SK-N-SH (cell line): Measurements from ENCODE around the gene CPM. TPM values are rescaled to one million over a fixed set of nuclear protein-coding genes. Genes with fewer than 3 reads are reported as not detected.

Experiments used
- CTCF ChIA-PET: fragments of 300-600, 350-600 bp; formaldehyde crosslinking; extraction: SDS; loops from one replicate; lab custom pipeline; 2021; lab: Yijun Ruan, JAX
- POLR2A ChIA-PET: fragments of 350-600 bp; sonication (Branson Sonifier 250); formaldehyde crosslinking; extraction: SDS; loops from one replicate; lab custom pipeline; 2020; ENCODE audit warnings: antibody characterized with exemption, inconsistent platforms; lab: Yijun Ruan, JAX
- DNase-seq: peaks from one replicate; pipeline ENCODE4 v3.0.0; 2012
- H2AFZ ChIP-seq: fragments of 200-600 bp; sonication (generic); 2 replicates; pipeline ENCODE4 v1.8.1; 2016; ENCODE audit warnings: antibody characterized with exemption, mild to moderate bottlenecking, low read depth
- H3F3A ChIP-seq: fragments of 200-600 bp; sonication (generic); replicated peaks from 2 replicates; pipeline ENCODE3; 2016; ENCODE audit warnings: antibody characterized with exemption, mild to moderate bottlenecking; ENCODE audit not compliant: insufficient read depth
- H3K27ac ChIP-seq, 2 experiments: fragments of 200-500 bp in 1 of 2; fragments of 200-600 bp in 1 of 2; sonication (Bioruptor generic) in 1 of 2; sonication (generic), shearing (Covaris generic) in 1 of 2; 2 replicates each; pipeline versions ENCODE4 v1.5.1 to v1.6.1; 2014 to 2016; ENCODE audit warnings: low read depth in 2 of 2, inconsistent platforms in 1 of 2, low read length in 1 of 2, mild to moderate bottlenecking in 1 of 2, mixed read lengths in 1 of 2
- H3K27me3 ChIP-seq: fragments of 200-600 bp; sonication (generic), shearing (Covaris generic); 2 replicates; pipeline ENCODE4 v1.6.1; 2016; ENCODE audit warnings: mixed run types; ENCODE audit not compliant: insufficient read depth
- H3K36me3 ChIP-seq, 2 experiments: fragments of 200-500 bp in 1 of 2; fragments of 200-600 bp in 1 of 2; sonication (Bioruptor generic) in 1 of 2; sonication (generic) in 1 of 2; replicated peaks in 1 of 2; 2 replicates each; pipeline versions ENCODE3 to v1.5.1; 2014 to 2016; ENCODE audit warnings: low read length in 1 of 2, mild to moderate bottlenecking in 1 of 2; ENCODE audit not compliant: insufficient read depth in 2 of 2, control insufficient read depth in 1 of 2
- H3K4me1 ChIP-seq, 2 experiments: fragments of 200-500 bp in 1 of 2; fragments of 200-600 bp in 1 of 2; sonication (Bioruptor generic) in 1 of 2; sonication (generic), shearing (Covaris generic) in 1 of 2; 2 replicates each; pipeline versions ENCODE4 v1.5.1 to v1.6.1; 2014 to 2016; ENCODE audit warnings: low read depth in 1 of 2, low read length in 1 of 2, mixed run types in 1 of 2; ENCODE audit not compliant: insufficient read depth in 2 of 2, control insufficient read depth in 1 of 2
- H3K4me2 ChIP-seq: fragments of 200-600 bp; sonication (generic), shearing (Covaris generic); 2 replicates; pipeline ENCODE4 v1.6.1; 2017; ENCODE audit warnings: mixed run types
- H3K4me3 ChIP-seq, 2 experiments: fragments of 200-500 bp in 1 of 2; fragments of 200-600 bp in 1 of 2; sonication (Bioruptor generic) in 1 of 2; sonication (generic), shearing (Covaris generic) in 1 of 2; 2 replicates each; pipeline versions ENCODE4 v1.5.1 to v1.8.1; 2014 to 2016; ENCODE audit warnings: low read depth in 2 of 2, inconsistent platforms in 1 of 2, low read length in 1 of 2, mild to moderate bottlenecking in 1 of 2, mixed read lengths in 1 of 2, moderate library complexity in 1 of 2
- H3K79me2 ChIP-seq: fragments of 200-600 bp; sonication (generic); 2 replicates; pipeline ENCODE4 v1.8.1; 2017; ENCODE audit warnings: mild to moderate bottlenecking; ENCODE audit not compliant: insufficient read depth
- H3K9ac ChIP-seq: fragments of 200-600 bp; sonication (generic); 2 replicates; pipeline ENCODE4 v1.6.1; 2017; ENCODE audit warnings: mixed run types
- H3K9me2 ChIP-seq: fragments of 200-600 bp; sonication (generic); 2 replicates; pipeline ENCODE4 v1.6.1; 2017; ENCODE audit warnings: mixed run types
- H3K9me3 ChIP-seq: fragments of 200-600 bp; sonication (generic); 2 replicates; pipeline ENCODE4 v1.6.1; 2017; ENCODE audit warnings: mixed run types, mild to moderate bottlenecking, moderate library complexity
- H4K20me1 ChIP-seq: fragments of 200-600 bp; sonication (generic); 2 replicates; pipeline ENCODE4 v1.6.1; 2017; ENCODE audit warnings: mild to moderate bottlenecking, mixed run types; ENCODE audit not compliant: insufficient read depth
- ELF1 ChIP-seq: IDR thresholded peaks from 2 replicates; pipeline ENCODE4 v1.4.0; 2012
- EZH2phosphoT487 ChIP-seq: fragments of 200-600 bp; sonication (generic); IDR thresholded peaks from 2 replicates; pipeline ENCODE4 v1.6.1; 2017; ENCODE audit warnings: low read depth, mixed run types, mild to moderate bottlenecking, antibody characterized with exemption, moderate library complexity, borderline replicate concordance
- FOSL2 ChIP-seq: IDR thresholded peaks from 2 replicates; pipeline ENCODE4 v1.4.0; 2012; ENCODE audit warnings: low read depth, mild to moderate bottlenecking, moderate library complexity, borderline replicate concordance
- FOXM1 ChIP-seq: IDR thresholded peaks from 2 replicates; pipeline ENCODE4 v1.4.0; 2012; ENCODE audit warnings: low read depth, mild to moderate bottlenecking
- GATA2 ChIP-seq: sonication (generic); formaldehyde crosslinking; IDR thresholded peaks from 2 replicates; pipeline ENCODE4 v1.5.0; 2020; ENCODE audit warnings: mild to moderate bottlenecking, missing genetic modification reagents
- MXI1 ChIP-seq: IDR thresholded peaks from 2 replicates; pipeline ENCODE4 v1.6.1; 2012; ENCODE audit warnings: mild to moderate bottlenecking, low read depth, low read length, improper control_type of control experiment
- NRF1 ChIP-seq: IDR thresholded peaks from 2 replicates; pipeline ENCODE4 v1.6.1; 2012; ENCODE audit warnings: low read depth, mild to moderate bottlenecking, low read length
- POLR2AphosphoS5 ChIP-seq: IDR thresholded peaks from 2 replicates; pipeline ENCODE4 v1.6.1; 2012; ENCODE audit warnings: low read depth, low read length
- RAD21 ChIP-seq: IDR thresholded peaks from 2 replicates; pipeline ENCODE4 v1.6.1; 2012; ENCODE audit warnings: mild to moderate bottlenecking, low read length
- RFX5 ChIP-seq: IDR thresholded peaks from 2 replicates; pipeline ENCODE4 v1.6.1; 2012; ENCODE audit warnings: mild to moderate bottlenecking, improper control_type of control experiment, low read length
- SMC3 ChIP-seq: IDR thresholded peaks from 2 replicates; pipeline ENCODE4 v1.6.1; 2012; ENCODE audit warnings: low read depth, low read length, improper control_type of control experiment
- TCF12 ChIP-seq: IDR thresholded peaks from 2 replicates; pipeline ENCODE4 v1.4.0; 2012
- TEAD4 ChIP-seq: IDR thresholded peaks from 2 replicates; pipeline ENCODE4 v1.4.0; 2012; ENCODE audit warnings: mild to moderate bottlenecking, borderline replicate concordance; ENCODE audit not compliant: insufficient read depth
- USF2 ChIP-seq: fragments of 150-350 bp; IDR thresholded peaks from 2 replicates; pipeline ENCODE4 v1.6.1; 2017; ENCODE audit warnings: antibody characterized with exemption, low read length, low read depth, borderline replicate concordance
- WGBS: methylation state at CpG from one replicate; pipeline ENCODE4 v1.1.6; 2017; ENCODE audit warnings: low lambda C conversion rate; 5-methylcytosine and 5-hydroxymethylcytosine counted together
- polyA plus RNA-seq, 3 experiments: library from polyadenylated mRNA; depleted of rRNA; stranded (reverse); fragments of >200 nt; gene quantifications; 2 replicates each; pipeline ENCODE4 v1.2.3, GENCODE V29; 2012
- TF ChIP-seq, protein P1 (sequence below): IDR thresholded peaks from 2 replicates; pipeline ENCODE4; 2012
- TF ChIP-seq, protein P2 (sequence below): IDR thresholded peaks from 2 replicates; pipeline ENCODE4 v1.4.0; 2012; ENCODE audit warnings: low read depth, borderline replicate concordance
- TF ChIP-seq, protein P3 (sequence below): fragments of 150-350 bp; IDR thresholded peaks from 2 replicates; pipeline ENCODE4 v1.6.1; 2016; ENCODE audit warnings: mild to moderate bottlenecking, low read depth, low read length
- TF ChIP-seq, protein P4 (sequence below): IDR thresholded peaks from 2 replicates; pipeline ENCODE4 v1.4.0; 2012; ENCODE audit warnings: low read depth, borderline replicate concordance

The CPM gene
- polyA plus RNA-seq, 1 of the 3 experiments (the other 2 are of a cell fraction): 10.8 TPM

DNA sequence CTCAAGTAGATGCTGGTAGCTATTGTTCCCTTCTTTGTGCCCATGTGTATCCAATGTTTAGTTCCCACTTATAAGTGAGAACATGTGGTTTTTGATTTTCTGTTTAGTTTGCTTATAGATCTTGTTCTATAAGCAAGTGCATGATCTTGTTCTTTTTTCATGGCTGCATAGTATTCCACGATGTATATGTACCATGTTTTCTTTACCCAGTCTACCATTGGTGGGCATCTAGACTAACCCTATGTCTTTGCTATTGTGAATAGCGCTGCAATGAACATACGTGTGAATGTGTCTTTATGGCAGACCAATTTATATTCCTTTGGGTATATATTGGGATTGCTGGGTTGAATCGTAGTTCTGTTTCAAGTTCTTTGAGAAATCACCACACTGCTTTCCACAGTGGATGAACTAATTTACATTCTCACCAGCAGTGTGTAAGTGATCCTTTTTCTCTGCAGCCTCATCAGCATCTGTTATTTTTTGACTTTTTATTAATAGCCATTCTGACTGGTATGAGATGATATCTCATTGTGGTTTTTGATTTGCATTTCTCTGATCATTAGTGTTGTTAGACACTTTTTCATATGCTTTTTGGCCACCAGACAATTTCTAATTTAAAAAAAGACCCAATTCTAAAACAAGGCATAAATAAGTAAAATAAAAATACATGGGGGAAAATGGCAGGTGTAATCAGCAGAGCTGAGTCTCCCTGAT is 50.6 kb downstream of the CPM start:
- H3K79me2 ChIP-seq: no peaks in the 10 kb centered on the region
- CTCF ChIA-PET: interaction anchor here (1.1 to 1.5 kb wide), 2 partner anchors 21 to 53 kb away, joined by 3 read pairs; no protein-coding TSS in a partner anchor
- H4K20me1 ChIP-seq: no peaks in the 10 kb centered on the region
- 36% methylated on average over 4 of the region's 4 CpGs for WGBS
- no peak overlapping the region for H3K4me3 ChIP-seq
- H3F3A ChIP-seq: no peaks in the 10 kb centered on the region
- POLR2A ChIA-PET: no interaction called here
- no peak overlapping the region for H2AFZ ChIP-seq
- no peak for DNase-seq
- no peaks in the 10 kb centered on the region for H3K9me2 ChIP-seq
- H3K9ac ChIP-seq: no peak overlapping the region
- H3K27me3 ChIP-seq: no peaks in the 10 kb centered on the region
- no peak overlapping the region for H3K4me2 ChIP-seq
- H3K4me1 ChIP-seq: 0 out of 4 replicates have a peak, but pooled peaks cover 0 to 6% of the 10 kb centered on the region in 2 experiments
- TF ChIP-seq NRF1: no peak
- no peak for TF ChIP-seq TCF12
- no peak for TF ChIP-seq MXI1
- no peak for TF ChIP-seq GATA2 (CRISPR knock-in tag)
- no peak overlapping the region for H3K27ac ChIP-seq
- H3K9me3 ChIP-seq: no peaks in the 10 kb centered on the region
- H3K36me3 ChIP-seq: no peaks in the 10 kb centered on the region

- WGBS: 46% methylated on average over 5 of the region's 5 CpGs
- TF ChIP-seq RAD21: no peak
- TF ChIP-seq ELF1: no peak
- no peak for TF ChIP-seq SMC3
- TF ChIP-seq GATA2 (CRISPR knock-in tag): no peak
- TF ChIP-seq USF2: no peak
- TF ChIP-seq, protein P1, sequence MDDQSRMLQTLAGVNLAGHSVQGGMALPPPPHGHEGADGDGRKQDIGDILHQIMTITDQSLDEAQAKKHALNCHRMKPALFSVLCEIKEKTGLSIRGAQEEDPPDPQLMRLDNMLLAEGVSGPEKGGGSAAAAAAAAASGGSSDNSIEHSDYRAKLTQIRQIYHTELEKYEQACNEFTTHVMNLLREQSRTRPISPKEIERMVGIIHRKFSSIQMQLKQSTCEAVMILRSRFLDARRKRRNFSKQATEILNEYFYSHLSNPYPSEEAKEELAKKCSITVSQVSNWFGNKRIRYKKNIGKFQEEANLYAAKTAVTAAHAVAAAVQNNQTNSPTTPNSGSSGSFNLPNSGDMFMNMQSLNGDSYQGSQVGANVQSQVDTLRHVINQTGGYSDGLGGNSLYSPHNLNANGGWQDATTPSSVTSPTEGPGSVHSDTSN: no peak
- TF ChIP-seq, protein P2, sequence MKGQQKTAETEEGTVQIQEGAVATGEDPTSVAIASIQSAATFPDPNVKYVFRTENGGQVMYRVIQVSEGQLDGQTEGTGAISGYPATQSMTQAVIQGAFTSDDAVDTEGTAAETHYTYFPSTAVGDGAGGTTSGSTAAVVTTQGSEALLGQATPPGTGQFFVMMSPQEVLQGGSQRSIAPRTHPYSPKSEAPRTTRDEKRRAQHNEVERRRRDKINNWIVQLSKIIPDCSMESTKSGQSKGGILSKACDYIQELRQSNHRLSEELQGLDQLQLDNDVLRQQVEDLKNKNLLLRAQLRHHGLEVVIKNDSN: no peak
- TF ChIP-seq RFX5: no peak
- no peak for TF ChIP-seq FOXM1
- TF ChIP-seq, protein P3, sequence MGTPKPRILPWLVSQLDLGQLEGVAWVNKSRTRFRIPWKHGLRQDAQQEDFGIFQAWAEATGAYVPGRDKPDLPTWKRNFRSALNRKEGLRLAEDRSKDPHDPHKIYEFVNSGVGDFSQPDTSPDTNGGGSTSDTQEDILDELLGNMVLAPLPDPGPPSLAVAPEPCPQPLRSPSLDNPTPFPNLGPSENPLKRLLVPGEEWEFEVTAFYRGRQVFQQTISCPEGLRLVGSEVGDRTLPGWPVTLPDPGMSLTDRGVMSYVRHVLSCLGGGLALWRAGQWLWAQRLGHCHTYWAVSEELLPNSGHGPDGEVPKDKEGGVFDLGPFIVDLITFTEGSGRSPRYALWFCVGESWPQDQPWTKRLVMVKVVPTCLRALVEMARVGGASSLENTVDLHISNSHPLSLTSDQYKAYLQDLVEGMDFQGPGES: no peak
- TF ChIP-seq MXI1: no peak
- no peak for TF ChIP-seq POLR2AphosphoS5
- no peak for TF ChIP-seq TEAD4
- TF ChIP-seq FOSL2: no peak
- TF ChIP-seq, protein P4, sequence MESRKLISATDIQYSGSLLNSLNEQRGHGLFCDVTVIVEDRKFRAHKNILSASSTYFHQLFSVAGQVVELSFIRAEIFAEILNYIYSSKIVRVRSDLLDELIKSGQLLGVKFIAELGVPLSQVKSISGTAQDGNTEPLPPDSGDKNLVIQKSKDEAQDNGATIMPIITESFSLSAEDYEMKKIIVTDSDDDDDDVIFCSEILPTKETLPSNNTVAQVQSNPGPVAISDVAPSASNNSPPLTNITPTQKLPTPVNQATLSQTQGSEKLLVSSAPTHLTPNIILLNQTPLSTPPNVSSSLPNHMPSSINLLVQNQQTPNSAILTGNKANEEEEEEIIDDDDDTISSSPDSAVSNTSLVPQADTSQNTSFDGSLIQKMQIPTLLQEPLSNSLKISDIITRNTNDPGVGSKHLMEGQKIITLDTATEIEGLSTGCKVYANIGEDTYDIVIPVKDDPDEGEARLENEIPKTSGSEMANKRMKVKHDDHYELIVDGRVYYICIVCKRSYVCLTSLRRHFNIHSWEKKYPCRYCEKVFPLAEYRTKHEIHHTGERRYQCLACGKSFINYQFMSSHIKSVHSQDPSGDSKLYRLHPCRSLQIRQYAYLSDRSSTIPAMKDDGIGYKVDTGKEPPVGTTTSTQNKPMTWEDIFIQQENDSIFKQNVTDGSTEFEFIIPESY: no peak
- no peak for TF ChIP-seq EZH2phosphoT487
- Histone ChIP-seq H3K4me2 (no peak overlapping the region), H3K4me1 (0 out of 4 replicates have a peak, but pooled peaks cover 0 to 4% of the 10 kb centered on the region in 2 experiments), H3K9me2 (no peaks in the 10 kb centered on the region), H3K27ac (no peak overlapping the region), H3F3A (no peaks in the 10 kb centered on the region), H4K20me1 (no peaks in the 10 kb centered on the region), H3K79me2 (no peaks in the 10 kb centered on the region), H3K9ac (no peak overlapping the region), H3K36me3 (no peaks in the 10 kb centered on the region), H2AFZ (no peak overlapping the region), H3K9me3 (no peaks in the 10 kb centered on the region), H3K4me3 (no peak overlapping the region), H3K27me3 (no peaks in the 10 kb centered on the region)
- CTCF ChIA-PET: no interaction called here
- POLR2A ChIA-PET: no interaction called here
- no peak for DNase-seq
These were observed 52.2 kb downstream of the CPM start for GRCh38 chr12:68880660-68881325.
